Fibroblast of skin of scalp (primary cell): ENCODE measurements around the gene DEPDC1B.
A peak's percentile ranks its signal among the peaks of the same experiment; 100 is the strongest.
"Not testable (repeated sequence)": the region's sequence is repeated elsewhere in the genome, so short reads cannot be mapped to it uniquely, and the experiment has no call there.

ENCODE experiments used
- DNase-seq: peaks from one replicate; pipeline ENCODE4 v3.0.0-alpha.2; 2013

DEPDC1B gene

DNA sequence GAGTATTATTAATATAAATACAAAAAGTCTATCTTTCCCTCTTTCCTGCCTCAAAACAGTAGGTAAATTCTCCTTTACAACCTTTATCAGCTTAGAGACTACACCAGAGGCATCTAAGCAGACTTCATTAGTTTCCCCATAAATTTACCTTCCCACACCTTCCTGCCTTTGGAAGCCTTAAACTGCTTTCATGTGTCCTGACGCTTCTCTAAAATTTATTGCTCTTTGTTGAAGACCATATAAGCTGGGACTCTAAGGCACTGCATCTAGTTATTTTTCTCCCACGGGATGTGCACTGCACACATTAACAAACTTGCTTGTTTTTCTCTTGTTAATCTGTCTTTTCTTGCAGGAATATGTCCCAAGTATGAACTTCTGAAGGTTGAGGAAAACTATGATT is 51.8 kb downstream of the DEPDC1B start:
- DNase-seq: no peak

DNA sequence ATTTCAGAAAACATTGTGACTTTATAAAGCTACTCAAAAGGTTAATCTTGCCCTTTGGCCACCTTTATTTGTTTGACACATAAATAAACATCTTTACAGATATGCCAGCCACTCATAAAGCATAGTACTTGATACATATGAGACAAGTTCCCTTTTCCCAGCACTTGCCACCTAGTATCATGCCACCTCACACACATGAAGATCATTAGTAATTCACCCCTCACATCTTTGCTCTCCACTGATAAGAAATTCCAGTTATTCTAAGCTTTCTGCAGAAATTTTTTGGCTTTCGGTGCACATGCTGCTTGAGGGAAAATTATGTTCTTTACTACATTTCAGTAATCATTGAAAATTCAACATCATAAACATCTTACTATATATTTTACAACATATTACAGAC is 59.1 kb downstream of the DEPDC1B start:
- DNase-seq: no peak

DNA sequence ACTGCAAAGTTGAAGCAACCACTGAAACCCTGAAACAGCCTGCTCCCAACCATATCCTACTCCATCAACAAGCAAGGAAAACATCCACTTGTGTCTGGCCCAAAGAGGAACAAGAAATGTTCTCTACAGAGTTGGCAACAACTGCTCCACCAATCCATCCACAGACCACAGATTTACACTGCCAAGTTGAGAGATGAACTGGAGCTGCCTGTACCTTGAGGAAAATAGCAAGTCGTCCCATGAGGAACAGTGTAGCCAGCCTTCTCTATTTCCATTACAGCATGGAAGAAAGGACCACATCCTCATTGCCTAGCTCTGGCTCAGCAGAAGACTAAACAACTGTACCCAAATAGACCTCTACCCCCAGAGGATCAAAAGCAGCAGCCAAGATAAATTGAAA is 60.4 kb downstream of the DEPDC1B start:
- no peak for DNase-seq

DNA sequence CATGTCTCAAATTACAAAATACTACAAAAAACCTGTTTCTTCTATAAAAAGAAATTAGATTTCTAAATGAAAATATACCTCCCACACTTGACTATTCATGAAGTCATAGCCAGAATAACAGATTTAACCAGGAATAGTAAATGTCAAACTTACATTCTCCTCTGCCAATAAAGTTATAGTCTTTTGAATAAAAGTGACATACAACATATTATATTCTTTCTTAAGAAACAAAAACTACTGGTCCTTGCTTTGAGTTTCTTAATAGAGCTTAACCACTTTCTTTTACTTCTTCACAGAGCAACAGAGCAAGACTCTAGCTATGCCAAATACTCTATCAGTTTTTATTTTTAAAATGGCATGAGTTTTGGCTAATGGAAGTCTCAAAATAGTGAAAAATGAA is 61.7 kb downstream of the DEPDC1B start:
- DNase-seq: no peak

DNA sequence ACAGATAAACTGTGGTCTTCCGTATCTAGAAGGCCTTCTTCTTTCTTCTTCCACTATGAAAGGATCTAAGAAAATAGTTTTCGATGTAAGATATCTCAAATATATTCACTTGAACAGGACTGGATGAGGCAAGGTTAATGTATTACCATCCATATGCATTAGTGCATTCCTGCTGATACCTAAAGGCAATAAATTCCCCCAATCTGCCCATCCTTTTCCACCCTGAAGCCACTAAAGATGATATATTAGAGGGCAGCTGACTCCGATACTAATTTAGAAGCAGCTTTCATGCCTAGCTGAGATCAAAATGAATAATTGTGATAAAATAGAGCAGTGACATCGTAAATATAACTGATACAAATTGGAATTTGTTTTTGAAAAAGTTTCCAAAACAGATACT is 63.3 kb downstream of the DEPDC1B start:
- no peak for DNase-seq

DNA sequence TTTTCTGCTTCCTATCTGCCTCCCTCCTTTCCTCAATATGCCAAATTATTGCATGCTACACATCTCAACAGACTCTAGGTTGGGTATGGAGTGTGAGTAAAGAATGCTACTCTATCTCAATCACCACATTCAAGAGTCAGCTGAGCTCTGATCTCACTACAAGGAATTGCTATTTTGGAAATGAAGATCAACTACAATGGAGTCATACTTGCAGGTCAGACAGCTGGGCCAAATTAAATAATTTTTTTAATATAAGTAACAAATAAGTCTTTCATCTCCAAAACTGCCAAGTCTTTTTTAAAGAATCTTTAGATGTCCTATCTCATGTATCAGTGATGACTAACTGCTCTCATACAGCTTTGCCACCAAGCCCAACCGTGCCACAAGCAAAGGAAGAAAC is 64.0 kb downstream of the DEPDC1B start:
- DNase-seq: no peak

DNA sequence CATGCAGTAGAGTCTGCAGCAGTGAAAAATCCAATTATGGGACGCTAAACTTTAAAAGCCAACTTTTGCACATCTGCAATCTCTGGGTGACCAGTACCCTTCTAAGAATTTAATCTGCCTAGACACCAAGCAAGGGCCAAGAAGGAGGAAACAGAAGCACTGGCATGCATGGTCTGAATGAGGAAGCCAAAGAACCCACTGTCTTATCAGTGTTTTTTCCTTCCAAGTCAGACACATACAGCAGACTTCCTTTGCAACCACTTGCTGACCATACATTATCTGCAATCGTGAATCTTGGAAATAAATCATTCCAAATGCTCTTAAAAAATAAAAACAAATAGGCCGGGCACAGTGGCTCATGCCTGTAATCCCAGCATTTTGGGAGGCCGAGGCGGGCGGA is 65.9 kb downstream of the DEPDC1B start:
- DNase-seq: no peak

DNA sequence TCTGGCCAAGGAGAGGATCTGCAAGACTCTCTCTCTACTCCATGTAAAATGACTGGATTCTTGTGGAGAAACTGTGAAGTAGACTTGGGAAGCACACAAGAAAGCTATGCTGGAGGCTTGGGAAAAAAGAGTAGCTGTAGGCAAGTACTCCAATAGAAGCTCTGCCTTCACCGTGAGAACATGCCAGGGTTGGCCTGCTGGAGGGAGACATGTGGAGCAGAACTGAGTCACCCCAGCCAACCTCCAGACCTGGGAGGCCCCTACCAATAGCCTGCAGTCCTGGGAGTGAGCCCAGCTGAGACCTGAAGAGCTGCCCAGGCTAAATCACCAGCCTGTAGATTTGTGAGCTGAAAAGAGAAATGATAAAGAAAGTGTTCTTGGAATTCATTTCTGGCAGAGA is 66.6 kb downstream of the DEPDC1B start:
- peak; percentile 78 for DNase-seq

DNA sequence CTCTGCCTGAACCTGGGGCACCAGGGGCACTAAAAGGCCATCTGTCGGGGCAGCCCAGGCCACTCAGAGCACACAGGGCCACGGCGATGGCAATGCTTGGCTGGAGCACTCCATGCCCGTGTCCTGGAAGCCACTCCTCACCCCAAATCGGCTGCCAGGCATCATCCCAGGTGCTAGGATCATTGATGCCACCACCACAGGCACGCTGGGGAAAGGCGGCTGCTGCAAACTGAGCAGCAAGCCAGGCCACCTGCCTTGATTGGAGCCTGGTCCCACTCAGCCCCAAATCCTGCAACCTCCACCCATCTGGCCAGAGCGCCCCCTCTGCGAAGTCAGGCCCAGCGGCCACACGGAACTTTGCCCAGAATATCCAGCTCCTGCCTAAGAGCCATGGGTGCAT is 67.8 kb downstream of the DEPDC1B start:
- DNase-seq: no peak

DNA sequence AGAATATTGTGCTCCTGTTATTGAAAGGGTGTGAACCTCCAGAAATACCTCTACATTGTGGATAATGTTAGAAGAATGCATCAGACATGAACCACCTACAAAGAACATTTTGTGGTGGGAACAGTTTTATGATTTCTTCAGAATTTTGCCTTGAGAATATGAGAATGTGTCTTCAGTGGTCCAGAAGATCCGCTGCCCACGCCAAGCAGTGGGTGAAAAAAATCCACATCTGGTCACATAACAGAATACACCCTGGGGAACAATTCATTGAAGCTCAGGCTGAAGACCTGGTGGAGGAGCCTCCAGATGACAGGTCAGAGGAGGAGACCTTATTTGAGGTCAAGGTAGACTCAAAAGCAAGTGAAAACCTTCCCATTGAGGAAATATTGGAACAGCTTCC is 69.1 kb downstream of the DEPDC1B start:
- DNase-seq: no peak

DNA sequence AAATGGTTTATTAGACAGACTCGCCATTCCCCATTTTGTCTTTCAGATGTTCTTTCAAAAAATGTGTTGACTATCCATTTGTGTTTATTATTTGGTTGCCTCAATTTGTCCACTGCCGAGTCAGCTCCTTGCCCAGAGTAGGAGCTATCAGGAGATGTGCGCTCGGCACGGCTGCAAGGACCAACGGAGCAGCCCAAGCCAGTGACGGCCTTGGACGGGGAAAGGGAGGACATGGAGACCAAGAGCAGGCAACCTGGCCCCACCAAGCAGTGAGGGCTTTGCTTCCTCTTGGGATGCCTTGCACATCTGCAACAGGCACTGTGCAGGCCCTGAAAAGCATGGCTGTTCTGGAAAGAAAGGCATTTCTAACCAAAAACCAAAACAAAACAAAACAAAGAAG is 69.8 kb downstream of the DEPDC1B start:
- no peak for DNase-seq

DNA sequence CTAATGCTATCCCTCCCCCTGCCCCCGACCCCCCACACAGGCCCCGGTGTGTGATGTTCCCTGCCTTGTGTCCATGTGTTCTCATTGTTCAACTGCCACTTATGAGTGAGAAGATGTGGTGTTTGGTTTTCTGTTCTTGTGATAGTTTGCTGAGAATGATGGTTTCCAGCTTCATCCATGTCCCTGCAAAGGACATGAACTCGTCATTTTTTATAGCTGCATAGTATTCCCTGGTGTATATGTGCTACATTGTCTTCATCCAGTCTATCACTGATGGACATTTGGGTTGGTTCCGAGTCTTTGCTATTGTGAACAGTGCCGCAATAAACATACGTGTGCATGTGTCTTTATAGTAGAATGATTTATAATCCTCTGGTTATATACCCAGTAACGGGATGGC is 75.1 kb downstream of the DEPDC1B start:
- DNase-seq: not testable (repeated sequence)

DNA sequence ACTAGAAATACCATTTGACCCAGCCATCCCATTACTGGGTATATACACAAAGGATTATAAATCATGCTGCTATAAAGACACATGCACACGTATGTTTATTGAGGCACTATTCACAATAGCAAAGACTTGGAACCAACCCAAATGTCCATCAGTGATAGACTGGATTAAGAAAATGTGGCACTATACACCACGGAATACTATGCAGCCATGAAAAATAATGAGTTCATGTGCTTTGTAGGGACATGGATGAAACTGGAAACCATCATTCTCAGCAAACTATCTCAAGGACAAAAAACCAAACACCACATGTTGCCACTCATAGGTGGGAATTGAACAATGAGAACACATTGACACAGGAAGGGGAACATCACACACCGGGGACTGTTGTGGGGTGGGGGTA is 79.2 kb downstream of the DEPDC1B start:
- not testable (repeated sequence) for DNase-seq

DNA sequence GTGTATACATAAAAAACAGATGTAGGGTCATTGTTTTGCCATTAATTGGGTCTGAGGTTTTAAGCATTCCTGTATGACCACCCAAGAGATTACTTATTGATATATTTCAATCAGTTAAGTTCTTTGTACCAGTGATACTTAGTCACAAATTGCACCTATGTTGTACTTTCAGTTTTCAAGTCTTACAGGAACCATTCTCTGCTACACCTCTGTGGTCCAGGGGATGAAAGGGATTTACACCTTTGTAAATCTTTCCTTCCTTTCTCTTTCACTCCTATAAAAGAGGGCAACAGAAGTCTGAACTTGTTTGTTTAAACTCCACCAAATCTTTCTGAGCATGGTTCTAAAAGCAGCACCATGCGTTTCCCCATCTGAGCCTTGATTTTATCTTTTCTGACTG is 86.1 kb downstream of the DEPDC1B start:
- DNase-seq: no peak

DNA sequence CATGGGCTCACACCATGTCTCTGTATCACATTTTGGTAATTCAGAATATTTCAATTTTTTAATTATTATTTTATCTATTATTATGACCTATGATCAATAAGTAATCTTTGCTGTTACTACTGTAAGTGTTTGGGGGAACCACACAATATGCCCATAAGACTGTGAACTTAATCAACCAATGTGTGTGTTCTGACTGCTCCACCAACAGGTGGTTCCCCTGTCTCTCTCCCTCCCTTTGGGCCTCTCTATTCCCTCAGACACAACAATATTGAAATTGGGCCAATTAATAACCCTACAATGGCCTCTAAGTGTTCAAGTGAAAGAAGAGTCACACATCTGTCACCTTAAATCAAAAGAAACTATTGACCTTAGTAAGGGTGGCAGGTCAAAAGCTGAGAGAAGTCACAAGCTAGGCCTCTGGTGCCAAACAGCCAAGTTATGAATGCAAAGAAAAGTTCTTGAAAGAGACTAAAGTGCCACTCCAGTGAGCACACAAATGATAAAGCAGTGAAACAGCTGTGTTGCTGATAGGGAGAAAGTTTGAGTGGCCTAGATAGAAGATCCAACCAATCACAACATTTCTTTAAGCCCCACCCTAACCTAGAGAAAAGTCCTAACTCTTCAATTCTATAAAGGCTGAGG is 88.7 kb downstream of the DEPDC1B start:
- DNase-seq: no peak

DNA sequence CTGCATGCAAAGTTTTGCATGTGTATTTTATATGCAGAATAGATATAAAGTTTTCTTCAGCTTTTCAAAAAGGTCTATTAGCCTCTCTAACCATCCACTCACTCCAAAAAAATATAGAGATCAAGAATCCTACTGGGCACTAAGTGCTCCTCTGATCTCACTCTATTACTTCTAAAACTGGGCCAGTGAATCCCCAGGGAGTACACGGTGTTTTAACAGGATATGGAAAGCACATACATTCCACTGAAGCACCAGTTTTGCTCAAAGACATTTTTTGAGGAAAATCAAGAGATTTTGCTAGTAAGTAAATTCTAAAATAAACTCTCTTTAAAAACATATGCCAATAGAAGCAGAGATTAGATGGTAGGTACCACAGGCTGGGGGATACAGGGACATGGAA is 95.2 kb downstream of the DEPDC1B start:
- peak; percentile 49 for DNase-seq

DNA sequence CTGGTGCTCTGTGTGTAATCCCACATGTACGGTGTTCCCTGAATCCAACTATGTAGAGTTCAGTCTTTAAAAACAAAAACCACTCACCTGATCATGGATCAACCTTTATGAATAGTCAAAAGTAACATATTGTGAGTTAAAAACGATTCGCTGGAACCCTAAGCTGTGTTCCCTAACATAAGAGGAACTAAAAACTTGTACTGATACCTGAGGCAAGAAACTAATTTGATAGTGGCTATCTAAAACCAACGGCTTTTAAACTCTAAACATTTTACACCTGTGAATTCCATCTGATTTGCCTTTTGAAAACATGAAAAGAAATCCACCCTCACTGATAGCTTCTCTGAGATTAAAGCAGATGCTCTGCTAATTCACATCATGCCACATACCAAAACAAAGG is 101.5 kb downstream of the DEPDC1B start:
- no peak for DNase-seq

DNA sequence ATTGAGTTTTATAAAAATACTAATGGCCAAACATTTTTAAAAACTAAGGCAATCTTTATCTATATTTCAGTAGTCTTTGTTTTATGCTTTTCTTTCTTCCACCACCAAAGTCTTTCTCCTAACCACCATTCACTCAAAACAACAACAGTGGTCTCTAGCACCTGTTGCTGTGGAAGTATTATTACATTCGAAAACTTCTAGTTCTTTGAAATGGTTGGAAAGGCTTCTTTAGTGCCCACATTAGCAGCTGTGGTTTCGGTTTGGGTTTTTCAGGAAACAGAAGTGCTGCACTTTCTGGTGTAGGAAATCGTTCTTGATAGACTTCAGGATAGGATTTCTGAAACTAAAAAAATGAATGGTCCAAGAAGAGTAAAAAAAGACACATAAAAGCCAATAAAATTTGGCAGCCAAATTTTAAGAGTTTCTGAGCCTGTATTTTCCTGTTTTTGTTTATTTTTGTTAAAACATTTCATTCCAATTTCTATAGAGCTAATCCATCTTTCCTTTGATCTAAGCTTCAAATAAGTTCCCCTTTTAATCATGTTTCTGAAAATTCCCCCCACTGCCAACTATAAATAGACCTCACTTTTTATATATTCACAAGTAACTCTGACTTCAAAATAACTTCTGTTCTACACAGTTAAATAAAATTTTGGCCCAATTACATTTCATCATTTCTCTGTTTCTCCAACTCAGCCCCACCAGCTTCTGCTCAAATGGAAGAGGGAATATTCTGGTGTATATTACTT is 102.2 kb downstream of the DEPDC1B start:
- DNase-seq: no peak

DNA sequence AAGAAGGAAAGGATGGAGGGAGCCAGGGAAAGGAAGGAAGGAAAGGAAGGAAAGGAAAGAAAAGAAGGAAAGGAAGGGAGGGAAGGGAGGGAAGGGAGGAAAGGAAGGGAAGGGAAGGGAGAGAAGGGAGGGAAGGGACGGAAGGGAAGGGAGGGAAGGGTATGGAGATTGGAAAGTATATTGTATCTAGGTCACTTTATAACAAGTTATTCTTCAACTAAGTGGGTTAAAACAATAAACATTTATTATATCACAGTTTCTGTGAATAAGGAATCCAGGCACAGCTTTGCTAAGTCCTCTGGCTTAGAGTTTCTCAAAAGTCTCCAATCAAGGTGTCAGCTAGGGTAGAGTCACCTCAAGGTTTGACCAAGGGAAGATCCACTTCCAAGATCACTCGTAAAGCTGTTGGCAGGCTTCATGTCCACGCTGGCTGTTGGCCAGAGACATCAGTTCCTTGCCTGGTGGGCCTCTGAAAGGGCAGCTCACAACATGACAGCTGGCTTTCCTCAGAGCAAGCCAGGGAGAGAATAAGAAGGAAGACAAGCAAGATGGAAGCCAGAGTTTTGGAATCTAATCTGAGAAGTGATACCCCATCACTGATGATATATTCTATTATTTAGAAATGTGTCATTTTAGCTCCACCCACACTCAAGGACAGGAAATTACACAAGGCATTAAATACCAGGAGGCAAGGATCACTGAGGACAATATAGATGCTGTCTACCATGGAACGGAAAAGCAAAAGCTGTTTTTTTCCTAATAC is 105.1 kb downstream of the DEPDC1B start:
- DNase-seq: no peak

DNA sequence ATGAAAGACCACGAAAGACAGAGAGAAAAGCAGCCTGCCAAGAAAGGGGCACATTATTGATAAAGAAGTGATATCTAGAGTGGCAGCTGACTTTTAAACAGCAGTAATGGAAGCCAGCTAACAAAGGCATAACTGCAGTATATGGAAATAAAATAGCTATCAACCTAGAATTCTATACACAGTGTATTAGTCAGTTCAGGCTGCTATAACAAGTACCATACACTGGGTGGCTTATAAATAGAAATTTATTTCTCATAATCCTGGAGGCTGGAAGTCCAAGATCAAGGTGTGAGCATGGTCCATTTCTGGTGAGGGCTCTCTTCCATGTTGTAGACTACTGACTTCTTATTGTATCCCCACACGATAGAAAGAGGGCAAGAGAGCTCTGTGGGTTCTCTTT is 109.8 kb downstream of the DEPDC1B start:
- no peak for DNase-seq

DNA sequence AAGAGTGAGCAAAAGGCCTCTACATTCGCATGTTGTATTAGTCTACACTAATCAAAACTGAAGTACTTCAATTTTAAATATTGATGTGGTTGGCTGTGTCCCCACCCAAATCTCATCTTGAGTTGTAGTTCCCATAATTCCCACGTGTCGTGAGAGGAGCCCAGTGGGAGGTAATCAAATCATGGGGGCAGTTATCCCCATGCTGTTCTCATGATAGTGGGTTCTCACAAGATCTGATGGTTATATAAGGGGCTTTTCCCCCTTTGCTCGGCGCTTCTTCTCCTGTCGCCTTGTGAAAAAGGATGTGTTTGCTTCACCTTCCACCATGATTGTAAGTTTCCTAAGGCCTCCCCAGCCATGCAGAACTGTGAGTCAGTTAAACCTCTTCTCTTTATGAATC is 112.7 kb downstream of the DEPDC1B start:
- DNase-seq: not testable (repeated sequence)

DNA sequence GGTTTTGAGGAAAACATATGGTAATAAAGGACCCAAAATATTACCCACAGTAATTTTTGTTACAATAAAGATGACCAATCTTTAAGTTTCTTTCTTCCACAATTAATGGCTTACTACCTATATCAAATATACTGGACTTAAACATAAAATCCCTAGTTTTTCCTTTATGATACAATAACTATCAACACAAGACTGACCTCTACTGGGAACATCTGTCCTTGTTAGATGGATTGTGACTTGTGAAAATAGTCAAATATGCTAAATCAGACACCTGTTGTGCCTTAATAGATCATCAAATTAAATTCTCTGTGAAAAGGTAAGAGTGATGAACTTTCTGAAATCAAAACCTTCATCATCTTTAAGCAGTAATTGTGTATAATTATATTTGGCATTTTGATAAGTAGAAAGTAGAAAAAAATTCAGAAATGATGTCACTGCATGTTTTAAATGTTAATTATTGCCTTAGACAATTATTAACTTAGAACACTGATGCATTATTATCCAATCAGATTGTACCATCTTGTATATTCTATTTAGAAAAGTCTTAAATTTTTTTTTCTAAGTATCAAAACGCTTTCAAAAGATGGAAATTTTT is 113.6 kb downstream of the DEPDC1B start:
- DNase-seq: peak; percentile 35

DNA sequence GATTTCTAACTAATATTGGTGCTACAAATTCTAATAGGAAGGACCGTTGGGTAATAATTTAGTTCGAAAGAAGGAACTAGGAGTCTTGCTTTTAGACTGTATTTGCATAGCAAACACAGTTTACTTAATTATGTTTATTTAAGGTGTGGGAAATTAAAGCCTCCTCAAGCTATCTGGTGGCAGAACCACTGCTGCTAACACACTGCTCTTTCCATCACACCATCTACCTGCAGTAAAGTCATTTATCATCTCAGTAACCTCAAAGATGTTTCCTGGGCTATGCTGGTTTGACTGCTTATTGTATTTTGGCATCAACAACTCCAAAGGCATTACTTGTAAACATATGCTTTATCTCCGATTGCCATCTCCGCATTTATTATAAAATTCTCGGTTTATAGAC is 114.3 kb downstream of the DEPDC1B start:
- no peak for DNase-seq

DNA sequence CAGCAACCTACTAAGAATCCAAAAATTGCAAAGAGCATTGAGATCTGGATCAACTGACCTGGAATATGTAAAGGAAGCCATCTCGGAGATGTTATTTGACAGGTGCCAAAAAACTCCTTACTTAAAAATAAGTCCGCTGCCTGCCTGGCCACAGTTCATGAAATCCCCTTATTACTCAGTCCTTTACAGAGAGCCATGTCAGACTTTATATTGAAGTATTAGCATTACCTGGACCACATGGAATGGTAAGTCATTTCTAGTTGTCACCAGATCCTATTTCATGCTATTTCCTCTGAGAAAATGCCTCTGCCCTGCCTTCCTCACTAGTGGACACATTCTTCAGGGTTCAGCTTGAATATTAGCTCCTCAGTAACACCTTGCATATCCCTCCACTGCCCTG is 115.7 kb downstream of the DEPDC1B start:
- no peak for DNase-seq
